Sigmoid colon (tissue), 4 donors: ENCODE measurements around the gene CIC.

Experiments
- CTCF ChIP-seq, 4 experiments: fragments of 450-650 bp in 3 of 4; fragments of 200-600 bp in 1 of 4; IDR thresholded peaks; one replicate each; pipeline ENCODE4 v1.5.1; 2016 to 2019; ENCODE audit warnings: antibody characterized with exemption in 4 of 4, mild to moderate bottlenecking in 3 of 4, moderate library complexity in 2 of 4
- POLR2A ChIP-seq, 2 donors: fragments of 450-650 bp; IDR thresholded peaks; one replicate each; pipeline ENCODE4 v1.6.1; 2016; ENCODE audit warnings: antibody characterized with exemption in 2 of 2, mild to moderate bottlenecking in 2 of 2, moderate library complexity in 2 of 2
- POLR2AphosphoS5 ChIP-seq, 4 donors: sonication (generic); formaldehyde crosslinking; IDR thresholded peaks; one replicate each; pipeline ENCODE4 v1.6.1; 2017; ENCODE audit warnings: antibody characterized with exemption in 4 of 4

GRCh38 chr19:42245231-42245630 is 23.8 kb upstream of the CIC start:
- TF ChIP-seq CTCF (IDR thresholded peaks at IDR 0.05) (no peak), POLR2AphosphoS5 (IDR thresholded peaks at IDR 0.05) (no peak), POLR2A (IDR thresholded peaks at IDR 0.05) (no peak)
